Metanephros (tissue), 1 donor: ENCODE data around the gene ESAM. TPM values are rescaled to one million over a fixed set of nuclear protein-coding genes. Genes with fewer than 3 reads are reported as not detected.

Source experiments
- total RNA-seq: library from RNA; depleted of rRNA; stranded (reverse); fragments of >200 nt; gene quantifications from one replicate; pipeline ENCODE4 v1.2.3, GENCODE V29; 2014

The ESAM gene
- 50.8 TPM for total RNA-seq

DNA sequence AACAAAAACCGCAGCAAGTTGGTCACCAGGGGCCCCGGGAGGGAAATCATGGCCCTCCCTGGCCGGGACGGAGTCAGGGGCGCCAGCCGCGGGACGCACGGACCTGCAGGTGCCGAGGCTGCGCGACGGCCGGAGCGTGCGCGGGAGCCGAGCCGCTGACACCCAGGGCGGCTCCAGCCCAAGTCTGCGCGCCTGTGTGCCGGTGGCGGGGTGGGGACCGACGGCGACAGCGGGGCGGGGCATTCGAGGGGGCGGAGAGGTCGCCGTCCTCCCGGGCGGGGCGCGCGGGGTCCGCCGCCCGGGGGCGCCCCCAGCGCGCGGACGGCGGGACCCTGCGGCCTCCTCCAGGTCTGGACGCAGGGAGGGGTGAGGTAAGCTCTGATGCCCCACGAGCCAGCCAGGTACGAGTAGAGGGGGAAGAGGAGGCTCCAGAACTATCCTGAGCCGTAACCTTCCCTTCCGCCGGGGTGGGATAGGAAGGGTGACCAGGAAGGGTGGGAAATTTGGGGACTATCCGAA lies at the start of gene ESAM:
ESAM (minus strand) TSS at position 186 of the 519 bp plus-strand sequence; CDS start at position 50, 136 bp downstream.

DNA sequence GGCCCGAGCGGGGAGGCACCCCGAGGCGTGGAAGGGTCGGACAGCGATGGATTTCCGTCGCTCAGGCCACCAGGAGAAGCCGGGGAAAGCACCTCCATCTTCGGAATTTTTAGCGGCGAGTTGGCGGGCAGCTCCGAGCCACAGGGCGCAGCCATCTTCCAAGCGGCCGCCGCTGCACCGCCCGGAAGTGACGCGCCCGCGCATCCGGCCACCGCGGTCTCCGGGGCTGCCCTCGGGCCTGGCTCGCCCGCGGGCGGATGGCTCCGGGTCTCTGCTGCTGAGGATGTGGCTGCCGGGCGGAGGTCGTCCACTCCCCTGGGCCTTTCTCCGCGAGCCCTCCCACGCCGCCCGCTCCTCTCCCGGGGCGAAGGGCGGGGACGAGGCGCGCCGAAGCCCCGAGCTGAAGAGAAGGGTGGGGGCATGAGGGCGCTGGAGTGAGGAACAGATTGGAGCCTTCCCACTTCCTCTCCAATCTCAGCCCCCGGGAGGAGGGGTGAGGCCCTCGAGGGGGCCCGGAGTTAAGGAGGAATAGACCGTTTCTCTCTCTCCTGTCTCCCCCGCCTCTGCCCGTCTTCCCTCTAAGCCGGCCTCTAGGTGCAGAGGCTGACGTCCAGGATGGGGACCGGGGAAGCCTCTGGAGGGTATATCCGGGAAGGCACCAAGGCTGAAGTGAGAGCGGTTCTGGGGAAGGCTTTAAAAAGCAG lies 38.3 kb upstream of the ESAM start, which contains the start of gene MSANTD2:
MSANTD2 (minus strand) TSS at position 181 of the 704 bp plus-strand sequence; CDS start at position 155, 26 bp downstream.

DNA sequence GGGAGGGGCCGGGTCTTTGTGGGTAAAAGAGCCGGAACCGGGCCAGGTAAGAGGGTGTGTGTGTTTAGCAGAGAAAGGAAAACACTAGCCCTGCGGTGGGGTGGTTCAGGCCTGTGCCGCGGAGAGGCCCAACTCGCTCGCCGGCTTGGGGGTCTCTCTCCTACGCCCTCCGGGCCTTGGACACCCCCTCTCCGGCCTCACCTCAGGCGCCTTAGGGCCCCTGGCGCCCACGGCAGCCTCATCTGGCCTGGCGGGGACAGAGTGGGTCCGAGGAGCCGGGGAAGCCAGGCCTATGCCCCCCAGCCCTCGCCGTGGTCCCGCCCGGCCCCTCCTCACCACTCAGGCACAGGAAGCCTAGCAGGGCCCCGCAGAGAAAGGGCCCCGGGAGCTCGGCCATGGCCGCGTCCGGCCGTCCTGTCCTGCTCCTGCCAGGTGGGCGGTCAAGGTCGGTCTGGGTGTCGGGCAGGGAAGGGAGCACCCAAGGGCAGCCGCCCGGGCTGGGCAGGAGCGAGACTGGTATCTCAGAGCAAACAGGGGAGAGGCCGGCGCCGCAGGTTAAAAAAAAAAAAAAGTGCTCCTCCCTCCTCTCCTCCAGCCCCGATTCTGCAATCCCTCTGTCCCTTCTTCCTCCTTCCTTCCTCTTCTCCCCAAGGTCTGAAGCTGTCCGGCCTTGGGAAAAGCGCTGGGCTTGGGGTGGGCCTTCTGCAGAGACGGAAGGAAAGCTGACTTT lies 10.2 kb downstream of the ESAM start, which contains the start of gene VSIG2:
VSIG2 (minus strand) TSS at position 515 of the 730 bp plus-strand sequence; CDS start at position 397, 118 bp downstream.

DNA sequence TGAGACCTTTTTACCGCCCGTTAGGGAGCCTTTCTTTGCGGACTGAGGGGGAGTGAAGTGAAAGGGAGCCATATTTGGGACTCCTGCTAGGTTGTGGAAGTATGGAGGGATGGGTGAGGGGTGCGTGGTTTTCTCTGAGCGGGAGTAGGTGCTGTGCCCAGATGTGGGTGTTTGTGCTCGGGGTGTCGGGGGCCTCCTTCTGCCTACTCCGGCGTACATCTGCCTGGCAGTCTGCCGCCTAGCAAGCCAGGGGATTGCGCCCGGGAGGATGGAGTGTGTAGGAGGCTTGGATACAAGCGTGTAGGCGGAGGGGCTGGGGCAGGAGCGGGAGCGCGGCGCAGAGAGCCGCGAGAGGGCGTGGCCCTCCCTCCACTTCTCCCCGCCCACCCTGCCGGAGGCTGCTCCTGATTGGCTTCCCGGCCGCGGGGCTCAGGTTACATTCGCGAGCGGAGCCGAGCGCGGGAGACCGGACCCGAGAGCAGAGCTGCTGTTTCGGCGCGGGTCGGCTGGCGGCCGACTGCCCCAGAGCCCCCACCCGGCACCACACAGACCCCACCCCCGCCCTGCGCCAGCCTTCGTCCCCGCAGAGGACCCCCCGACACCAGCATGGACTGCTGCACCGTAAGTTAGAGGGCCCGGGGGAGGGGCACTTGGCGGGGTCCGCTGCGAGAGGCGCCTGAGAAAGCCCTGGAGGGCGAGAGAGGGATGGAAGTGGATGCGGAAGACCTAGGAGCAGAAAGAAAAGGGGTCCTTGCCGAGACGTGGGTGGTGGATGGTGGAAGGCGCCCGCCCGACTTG lies 22.4 kb downstream of the ESAM start, which contains the start of gene NRGN:
NRGN (plus strand) TSS at position 464 of the 798 bp plus-strand sequence; CDS start at position 607, 143 bp downstream.

Other genes with a start within 250 kb of the ESAM start
- not detected for gene OR8B12, start 218.6 kb downstream of the ESAM start, total RNA-seq
- not detected for gene OR8A1, start 192.3 kb downstream of the ESAM start, total RNA-seq
- not detected for gene PANX3, start 150.9 kb downstream of the ESAM start, total RNA-seq
- gene TBRG1, start 139.4 kb downstream of the ESAM start, total RNA-seq = 34.8 TPM
- 12.0 TPM for gene SIAE, start 88.6 kb downstream of the ESAM start, total RNA-seq
- 5.5 TPM for gene SPA17, start 88.4 kb downstream of the ESAM start, total RNA-seq
- 4.1 TPM for gene NRGN, start 22.3 kb downstream of the ESAM start, total RNA-seq
- gene VSIG2, start 10.0 kb downstream of the ESAM start, total RNA-seq = 4.1 TPM
- 23.7 TPM for gene MSANTD2, start 38.1 kb upstream of the ESAM start, total RNA-seq
- gene ROBO3, start 103.1 kb upstream of the ESAM start, total RNA-seq = 21.5 TPM
- gene ROBO4, start 135.6 kb upstream of the ESAM start, total RNA-seq = 25.2 TPM
- gene HEPN1, start 157.0 kb upstream of the ESAM start, total RNA-seq = not detected
- 0.70 TPM for gene HEPACAM, start 173.8 kb upstream of the ESAM start, total RNA-seq
- gene CCDC15, start 191.9 kb upstream of the ESAM start, total RNA-seq = 3.5 TPM